ENCODE data around the gene KRT14.

DNA sequence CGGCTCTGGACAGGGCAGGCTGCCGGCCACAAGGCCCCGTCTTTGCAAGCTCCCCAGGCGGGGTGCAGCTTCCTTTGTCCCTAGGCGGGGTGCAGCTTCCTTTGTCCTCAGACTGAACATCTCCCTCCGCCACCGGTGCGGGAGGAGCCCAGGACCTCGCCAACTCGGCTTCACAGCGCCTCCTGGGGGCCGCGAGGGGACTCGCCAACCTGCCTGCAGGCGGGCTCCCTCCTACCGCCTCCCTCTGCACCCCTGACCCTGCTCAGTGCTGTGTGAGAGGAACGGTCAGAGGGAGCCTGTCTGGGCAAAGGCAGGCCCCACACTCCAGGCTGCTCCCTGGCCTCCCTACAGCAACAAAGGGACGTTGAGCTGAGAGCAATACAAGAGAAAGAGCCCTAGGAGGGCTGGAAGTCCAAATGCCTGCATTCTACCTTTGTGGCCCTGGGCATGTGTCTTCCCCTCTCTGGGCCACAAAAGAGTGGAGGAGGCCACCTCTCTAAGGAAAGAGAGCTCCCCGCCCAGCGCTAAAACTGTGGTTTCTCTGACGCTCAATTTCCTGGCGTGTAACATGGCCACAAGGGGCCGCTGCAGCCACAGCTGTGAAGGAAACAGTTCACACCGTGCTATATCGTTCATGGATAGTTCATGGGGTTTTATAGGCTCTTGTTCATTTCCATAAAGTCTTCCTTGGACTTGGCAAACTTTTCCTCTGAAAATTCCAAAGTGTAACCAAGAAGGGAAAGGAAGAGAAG, 37.7 kb downstream of the KRT14 start:
- TF ChIP-seq, protein P1, sequence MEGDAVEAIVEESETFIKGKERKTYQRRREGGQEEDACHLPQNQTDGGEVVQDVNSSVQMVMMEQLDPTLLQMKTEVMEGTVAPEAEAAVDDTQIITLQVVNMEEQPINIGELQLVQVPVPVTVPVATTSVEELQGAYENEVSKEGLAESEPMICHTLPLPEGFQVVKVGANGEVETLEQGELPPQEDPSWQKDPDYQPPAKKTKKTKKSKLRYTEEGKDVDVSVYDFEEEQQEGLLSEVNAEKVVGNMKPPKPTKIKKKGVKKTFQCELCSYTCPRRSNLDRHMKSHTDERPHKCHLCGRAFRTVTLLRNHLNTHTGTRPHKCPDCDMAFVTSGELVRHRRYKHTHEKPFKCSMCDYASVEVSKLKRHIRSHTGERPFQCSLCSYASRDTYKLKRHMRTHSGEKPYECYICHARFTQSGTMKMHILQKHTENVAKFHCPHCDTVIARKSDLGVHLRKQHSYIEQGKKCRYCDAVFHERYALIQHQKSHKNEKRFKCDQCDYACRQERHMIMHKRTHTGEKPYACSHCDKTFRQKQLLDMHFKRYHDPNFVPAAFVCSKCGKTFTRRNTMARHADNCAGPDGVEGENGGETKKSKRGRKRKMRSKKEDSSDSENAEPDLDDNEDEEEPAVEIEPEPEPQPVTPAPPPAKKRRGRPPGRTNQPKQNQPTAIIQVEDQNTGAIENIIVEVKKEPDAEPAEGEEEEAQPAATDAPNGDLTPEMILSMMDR (IDR thresholded peaks at IDR 0.05), result peak; percentile 79 to 93 (median 86)
- peak in 1 of 4 donors; percentile 21 for TF ChIP-seq POLR2A (IDR thresholded peaks at IDR 0.05)

Measured in esophagus squamous epithelium (tissue), 4 donors.